HG03469 (cell line): ENCODE measurements around the gene KDM7A.

Experiments used
- ATAC-seq: cut with Tn5 transposase; IDR thresholded peaks from one replicate; pipeline ENCODE4 v1.9.1; 2021; ENCODE audit warnings: mild to moderate bottlenecking, moderate library complexity, moderate number of reproducible peaks; ENCODE audit not compliant: unreplicated experiment

The KDM7A gene

GRCh38 chr7:140096459-140096858, 80.3 kb downstream of the KDM7A start:
- no peak for ATAC-seq

DNA sequence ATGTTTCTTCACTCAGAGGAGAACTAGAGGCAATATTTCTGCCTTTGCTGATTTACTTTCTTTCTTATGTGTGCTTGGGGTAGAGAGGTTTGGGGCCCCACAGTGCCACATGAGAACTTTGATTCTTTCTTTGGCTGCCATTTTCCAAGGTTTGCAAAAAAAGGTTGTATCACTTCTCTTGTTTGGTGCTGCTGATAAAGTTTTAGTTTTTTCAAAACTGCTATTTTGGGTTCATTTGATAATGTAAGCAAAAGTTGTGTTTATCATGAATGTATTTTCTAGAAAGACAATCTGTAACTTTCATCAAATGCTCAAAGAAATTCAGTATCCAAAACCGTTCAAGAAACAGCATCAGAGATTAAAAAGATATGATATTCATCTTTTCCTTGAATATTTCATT, 83.4 kb downstream of the KDM7A start:
- ATAC-seq: no peak

- ATAC-seq: no peak
These were observed 91.3 kb downstream of the KDM7A start for GRCh38 chr7:140085447-140085846.

- peak; percentile 94 for ATAC-seq
These were observed 91.8 kb downstream of the KDM7A start for GRCh38 chr7:140084972-140085371.

DNA sequence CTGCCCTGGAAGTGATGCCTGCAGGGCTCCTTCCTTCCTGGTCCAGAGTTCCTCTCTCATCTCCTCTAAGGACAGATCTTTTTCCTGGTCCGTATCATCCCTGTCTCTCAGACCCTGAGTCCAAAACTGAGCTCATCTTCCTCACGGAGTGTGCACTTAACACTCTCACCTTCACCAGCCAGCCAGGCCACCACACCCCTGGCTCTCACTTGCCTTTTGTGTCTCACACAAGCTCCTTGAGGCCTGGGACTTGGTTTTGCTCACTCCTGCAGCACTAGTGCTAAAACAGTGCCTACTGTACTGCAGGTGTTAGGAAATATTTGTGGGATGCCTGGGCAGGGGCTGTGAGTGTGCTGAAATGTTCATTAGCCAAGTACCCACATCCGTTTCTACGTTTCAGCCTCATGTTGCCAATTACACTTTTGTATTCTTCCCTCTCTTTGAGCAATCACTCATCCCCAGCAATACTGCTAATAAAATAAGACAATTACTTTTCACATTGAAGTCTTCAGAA, 92.6 kb downstream of the KDM7A start:
- ATAC-seq: no peak

GRCh38 chr7:140082770-140083169, 94.0 kb downstream of the KDM7A start:
- ATAC-seq: no peak

DNA sequence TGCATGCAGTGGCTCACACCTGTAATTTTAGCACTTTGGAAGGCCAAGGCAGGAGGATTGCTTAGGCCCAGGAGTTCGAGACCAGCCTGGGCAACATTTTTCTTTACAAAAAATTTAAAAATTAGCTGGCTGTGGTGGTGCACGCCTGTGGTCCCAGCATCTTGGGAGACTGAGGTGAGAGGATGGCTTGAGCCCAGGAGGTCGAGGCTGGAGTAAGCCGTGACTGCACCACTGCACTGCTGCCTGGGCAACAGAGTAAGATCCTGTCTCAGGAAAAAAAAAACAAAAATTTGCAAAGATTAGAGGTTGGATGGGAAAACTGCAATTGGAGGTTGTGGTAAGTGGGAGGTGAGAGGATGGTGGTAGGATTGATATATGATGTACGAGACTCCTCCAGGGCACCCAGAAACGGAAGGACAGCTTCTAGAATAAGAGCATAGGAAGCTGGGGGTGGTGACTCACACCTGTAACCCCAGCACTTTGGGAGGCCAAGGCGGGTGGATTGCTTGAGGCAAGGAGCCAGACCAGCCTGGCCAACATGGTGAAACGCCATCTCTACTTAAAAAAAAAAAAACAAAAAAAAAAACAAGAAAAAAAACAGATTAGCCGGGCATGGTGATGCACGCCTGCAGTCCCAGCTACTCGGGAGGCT, 94.9 kb downstream of the KDM7A start:
- ATAC-seq: no peak

- ATAC-seq: no peak
These were observed 95.9 kb downstream of the KDM7A start for GRCh38 chr7:140080919-140081318.

DNA sequence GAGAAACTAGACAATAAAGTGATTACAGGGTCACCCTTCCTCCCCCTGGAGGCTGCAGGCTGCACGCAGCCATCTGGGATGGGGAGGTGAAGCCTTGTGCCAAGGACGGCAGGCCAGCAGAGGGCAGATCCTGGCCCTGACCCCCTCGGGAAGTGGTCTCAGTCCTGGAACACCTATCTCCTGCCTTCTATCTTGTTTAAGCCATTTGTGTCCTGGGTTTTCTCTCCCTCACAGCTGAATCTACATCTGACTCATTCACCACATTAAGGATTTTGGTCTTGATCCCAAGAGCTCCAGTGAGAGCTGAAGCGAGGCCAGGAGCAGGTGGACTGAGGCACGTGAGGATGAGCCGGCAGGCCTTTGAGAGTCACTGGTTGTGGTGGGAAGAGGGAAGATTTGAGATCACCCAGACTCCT, 97.7 kb downstream of the KDM7A start:
- no peak for ATAC-seq

- no peak for ATAC-seq
These were observed 98.4 kb downstream of the KDM7A start for GRCh38 chr7:140078392-140078791.

DNA sequence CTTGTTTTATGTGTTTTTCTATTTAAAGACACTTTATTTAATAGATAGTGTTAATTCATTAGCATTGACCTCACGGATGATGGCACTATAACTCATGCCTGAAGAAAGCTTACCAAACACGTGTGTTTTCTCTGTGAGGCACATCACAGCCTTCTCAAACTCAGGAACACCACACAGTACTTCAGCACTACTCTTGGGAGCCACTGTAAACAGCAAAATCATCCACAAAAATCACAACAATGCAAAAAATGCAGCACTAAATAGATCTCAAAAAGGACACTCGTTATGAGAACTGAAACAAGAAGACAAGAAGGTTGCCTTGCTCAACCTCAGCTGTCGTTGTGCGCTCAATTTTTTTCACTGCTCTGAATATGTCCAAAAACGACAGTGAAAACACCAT, 102.0 kb downstream of the KDM7A start:
- no peak for ATAC-seq

DNA sequence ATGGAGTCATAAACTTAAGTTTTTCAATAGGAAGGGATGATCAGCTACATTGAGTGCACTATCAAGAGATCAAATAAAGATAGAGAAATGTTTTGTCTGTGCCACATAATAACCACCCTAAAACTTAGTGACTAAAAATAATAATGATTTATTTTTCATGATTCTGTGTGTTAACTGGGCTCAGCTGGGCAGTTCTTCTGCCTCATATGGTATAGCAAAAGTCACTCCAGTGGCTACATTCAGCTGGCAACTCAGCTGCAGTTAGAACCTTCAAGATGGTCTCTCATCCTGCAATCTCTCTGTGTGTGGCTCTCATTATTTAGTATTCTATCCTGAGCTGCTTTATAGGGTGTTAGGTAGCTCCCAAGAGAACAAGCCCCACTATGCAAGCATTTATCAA, 106.2 kb downstream of the KDM7A start:
- ATAC-seq: no peak

- no peak for ATAC-seq
These were observed 107.4 kb downstream of the KDM7A start for GRCh38 chr7:140069298-140069949.

DNA sequence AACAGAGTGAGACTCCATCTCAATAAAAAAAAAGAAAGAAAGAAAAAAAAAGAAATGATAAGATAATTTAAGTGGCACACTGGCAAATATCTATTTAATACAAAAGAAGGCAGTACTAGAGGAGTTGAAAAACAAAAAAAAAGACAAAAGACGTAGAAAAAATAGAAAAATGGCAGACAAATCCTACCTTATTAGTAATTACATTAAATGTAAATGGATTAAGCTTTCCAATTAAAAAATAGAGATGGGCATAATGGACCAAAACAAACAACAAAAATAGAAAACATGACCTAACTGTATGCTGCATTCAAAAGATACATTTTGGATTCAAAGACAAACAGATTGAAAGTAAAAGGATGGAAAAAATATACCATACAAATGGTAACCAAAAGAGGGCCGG, 108.8 kb downstream of the KDM7A start:
- ATAC-seq: no peak

GRCh38 chr7:140067052-140067451, 109.7 kb downstream of the KDM7A start:
- no peak for ATAC-seq

- peak; percentile 86 for ATAC-seq
These were observed 114.1 kb downstream of the KDM7A start, which contains the start of gene PARP12 for GRCh38 chr7:140062528-140063299. Gene PARP12, minus strand, starts transcription at chr7:140062951. Its CDS starts 104 bp downstream, at chr7:140062847.

GRCh38 chr7:140062118-140062527, 114.7 kb downstream of the KDM7A start:
- peak; percentile 3 for ATAC-seq

DNA sequence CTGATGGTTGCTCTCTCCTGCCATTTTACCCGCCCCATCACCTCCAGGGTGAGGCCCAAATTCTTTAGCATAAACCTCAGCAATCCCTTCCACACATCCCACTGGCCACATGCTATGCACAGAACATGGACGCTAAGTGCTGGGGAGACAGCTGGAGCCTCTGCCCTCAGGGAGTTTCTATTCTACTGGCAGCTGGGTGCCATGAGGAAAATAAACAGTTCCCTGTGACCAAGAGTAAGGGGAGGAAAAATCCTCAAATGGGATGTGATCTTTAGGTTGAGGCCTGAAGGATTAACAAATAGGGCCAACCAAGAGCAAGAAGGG, 115.2 kb downstream of the KDM7A start:
- no peak for ATAC-seq

GRCh38 chr7:140060788-140061606, 115.8 kb downstream of the KDM7A start:
- ATAC-seq: no peak

- no peak for ATAC-seq
These were observed 116.5 kb downstream of the KDM7A start for GRCh38 chr7:140060243-140060630.
